ENCODE measurements around the gene TBC1D8.

TBC1D8 gene

GRCh38 chr2:101151859-101152271 is 683 bp upstream of the TBC1D8 start:
- H3K27ac ChIP-seq: peak overlapping the region; percentile 67
- TF ChIP-seq CTCF (conservative IDR thresholded peaks at IDR 0.05): no peak
- TF ChIP-seq ZFX (IDR thresholded peaks at IDR 0.05): no peak

GRCh38 chr2:101150306-101151145 is 656 bp downstream of the TBC1D8 start:
- TF ChIP-seq ZFX (IDR thresholded peaks at IDR 0.05) (peak; percentile 43; the same call in 1 of the 2 replicates), CTCF (conservative IDR thresholded peaks at IDR 0.05) (no peak)
- peak overlapping the region; percentile 67 for H3K27ac ChIP-seq

GRCh38 chr2:101149241-101150192 is 1.7 kb downstream of the TBC1D8 start:
- TF ChIP-seq ZFX (IDR thresholded peaks at IDR 0.05): no peak
- TF ChIP-seq CTCF (conservative IDR thresholded peaks at IDR 0.05): no peak
- H3K27ac ChIP-seq: peak overlapping the region; percentile 67; the same call in 1 of the 2 replicates

GRCh38 chr2:101148777-101149176 is 2.4 kb downstream of the TBC1D8 start:
- TF ChIP-seq ZFX (IDR thresholded peaks at IDR 0.05) (no peak), CTCF (conservative IDR thresholded peaks at IDR 0.05) (no peak)

GRCh38 chr2:101147971-101148370 is 3.2 kb downstream of the TBC1D8 start:
- TF ChIP-seq ZFX (IDR thresholded peaks at IDR 0.05): no peak
- TF ChIP-seq CTCF (conservative IDR thresholded peaks at IDR 0.05): no peak
- no peak overlapping the region for H3K27ac ChIP-seq

More at GRCh38 chr2:101148777-101149176, 2.4 kb downstream of the TBC1D8 start:
- H3K27ac ChIP-seq: no peak overlapping the region

GRCh38 chr2:101147062-101147461 is 4.1 kb downstream of the TBC1D8 start:
- no peak for TF ChIP-seq CTCF (conservative IDR thresholded peaks at IDR 0.05)
- H3K27ac ChIP-seq: no peak overlapping the region
